ENCODE results near the gene HSF5. TPM values are rescaled to one million over a fixed set of nuclear protein-coding genes. Genes with fewer than 3 reads are reported as not detected.
"Not testable (repeated sequence)": the region's sequence is repeated elsewhere in the genome, so short reads cannot be mapped to it uniquely, and the experiment has no call there.

Gene HSF5
- total RNA-seq, 1 donor from 2014 or later, result 0.18 TPM

DNA sequence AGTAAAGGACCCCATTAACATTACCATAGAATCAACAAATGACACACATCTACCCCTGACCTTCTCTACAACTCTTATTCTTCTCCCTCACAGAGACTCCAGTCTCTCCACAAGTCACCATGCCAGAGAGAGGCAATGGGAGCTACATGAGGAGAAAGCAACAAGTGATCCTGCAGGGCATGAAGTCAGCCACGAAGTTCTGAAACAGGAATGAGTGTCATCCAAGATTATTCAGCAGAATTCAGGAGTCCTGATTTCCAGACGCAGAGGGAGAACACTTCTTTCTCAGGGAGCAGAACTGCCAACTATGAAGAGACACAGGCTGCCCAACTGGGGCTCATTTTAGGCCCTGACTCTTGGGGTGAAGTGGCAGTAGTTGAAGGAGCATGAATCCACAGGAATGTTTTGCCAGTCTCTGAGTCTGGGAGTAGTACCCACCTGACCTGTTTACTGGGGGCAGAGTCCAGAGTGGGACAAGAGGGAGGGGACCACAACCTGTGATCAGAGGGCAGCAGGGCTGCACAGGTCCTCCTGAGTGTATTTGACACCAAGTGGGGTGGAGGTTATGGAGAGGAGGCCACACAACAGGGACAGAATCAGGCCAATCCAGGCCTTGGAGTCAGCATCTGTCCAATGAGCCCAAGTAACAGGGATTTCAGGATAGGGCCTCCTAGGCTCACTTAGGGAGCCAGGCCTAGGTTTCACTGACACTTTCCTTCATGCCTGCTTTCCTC, 28.6 kb upstream of the HSF5 start:
- no peak for DNase-seq (ENCODE audit: low spot score)

DNA sequence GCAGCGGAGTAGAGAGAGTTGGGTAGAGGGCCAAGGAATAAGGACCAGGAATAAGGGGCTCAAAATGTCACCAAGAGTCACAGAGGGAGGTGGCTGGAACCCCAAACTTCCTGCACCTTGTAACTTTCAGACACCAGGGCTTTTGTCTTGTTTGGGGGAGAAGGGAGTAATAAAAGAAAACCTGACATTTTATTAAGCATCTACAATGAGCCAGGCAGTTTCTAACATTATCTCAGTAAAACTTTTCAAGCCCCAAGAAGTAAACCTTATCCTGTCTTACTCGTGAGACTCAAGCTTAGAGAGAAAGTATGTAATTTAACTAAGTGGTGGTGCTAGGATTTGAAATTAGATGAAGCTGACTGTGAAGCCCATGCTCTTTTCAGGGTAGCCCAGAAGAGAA, 27.1 kb upstream of the HSF5 start:
- no peak for DNase-seq (ENCODE audit: low spot score)

DNA sequence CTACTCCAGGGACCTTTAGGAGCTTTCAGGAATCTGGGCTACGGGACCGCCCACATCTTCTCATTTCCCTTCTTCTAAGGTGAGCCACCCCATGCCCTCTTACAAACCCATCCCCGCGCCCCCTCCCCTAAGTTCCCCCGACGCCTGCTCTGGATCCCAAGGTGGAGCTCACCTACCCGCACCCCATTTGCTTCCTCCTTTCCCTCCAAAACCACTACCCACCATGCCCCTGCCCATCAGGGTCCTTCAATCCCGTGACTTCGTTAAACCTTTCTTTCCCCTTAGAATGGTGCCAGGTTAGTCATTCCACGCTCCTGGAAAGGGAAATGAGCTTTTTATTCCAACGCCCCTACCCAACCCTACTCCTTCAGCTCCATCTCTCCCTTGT, 26.6 kb upstream of the HSF5 start:
- no peak for DNase-seq (ENCODE audit: low spot score)

DNA sequence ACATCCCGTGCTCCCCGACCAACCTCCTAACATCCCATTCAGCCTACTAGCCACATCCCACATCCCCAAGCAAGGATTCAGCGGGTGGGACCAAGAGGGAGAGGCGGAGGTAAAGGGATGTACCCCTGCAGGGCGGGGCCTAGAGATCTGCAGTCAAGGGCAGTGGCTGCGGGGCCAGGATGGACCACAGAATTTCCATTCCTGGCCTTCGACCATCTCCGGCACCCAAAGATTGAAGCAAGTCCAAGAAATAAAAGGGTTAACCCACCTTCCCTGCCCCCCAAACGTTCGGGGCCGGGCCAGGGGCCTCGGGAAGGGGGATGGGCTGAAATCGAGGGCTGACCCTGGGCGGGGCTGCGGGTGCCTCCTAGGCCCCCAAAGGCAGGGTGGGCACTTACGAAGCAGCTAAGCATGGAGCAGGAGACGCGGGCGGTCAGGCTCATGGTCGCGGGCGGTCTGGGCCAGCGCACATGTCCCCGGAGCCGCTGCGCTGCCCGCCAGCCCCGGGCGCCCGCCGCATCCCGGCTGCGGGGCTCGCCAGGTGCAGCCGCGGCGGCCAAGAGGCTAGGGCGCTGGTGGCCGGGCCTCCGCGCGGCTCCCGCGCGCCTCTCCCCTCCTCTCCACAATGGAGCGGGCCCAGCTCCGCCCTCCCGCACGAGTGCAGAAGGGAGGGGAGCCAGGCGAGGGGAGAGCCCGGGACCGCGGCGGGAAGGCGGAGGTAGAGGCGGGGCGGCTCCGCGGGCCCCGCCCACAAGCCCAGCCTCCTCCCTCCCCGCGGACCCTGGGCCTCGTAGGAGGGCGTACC, 26.0 kb upstream of the HSF5 start, which contains the start of gene MTMR4:
MTMR4 (minus strand) TSS at position 674 of the 805 bp plus-strand sequence; CDS start at position 443, 231 bp downstream.
- DNase-seq (ENCODE audit: low spot score), result peak; percentile 82

DNA sequence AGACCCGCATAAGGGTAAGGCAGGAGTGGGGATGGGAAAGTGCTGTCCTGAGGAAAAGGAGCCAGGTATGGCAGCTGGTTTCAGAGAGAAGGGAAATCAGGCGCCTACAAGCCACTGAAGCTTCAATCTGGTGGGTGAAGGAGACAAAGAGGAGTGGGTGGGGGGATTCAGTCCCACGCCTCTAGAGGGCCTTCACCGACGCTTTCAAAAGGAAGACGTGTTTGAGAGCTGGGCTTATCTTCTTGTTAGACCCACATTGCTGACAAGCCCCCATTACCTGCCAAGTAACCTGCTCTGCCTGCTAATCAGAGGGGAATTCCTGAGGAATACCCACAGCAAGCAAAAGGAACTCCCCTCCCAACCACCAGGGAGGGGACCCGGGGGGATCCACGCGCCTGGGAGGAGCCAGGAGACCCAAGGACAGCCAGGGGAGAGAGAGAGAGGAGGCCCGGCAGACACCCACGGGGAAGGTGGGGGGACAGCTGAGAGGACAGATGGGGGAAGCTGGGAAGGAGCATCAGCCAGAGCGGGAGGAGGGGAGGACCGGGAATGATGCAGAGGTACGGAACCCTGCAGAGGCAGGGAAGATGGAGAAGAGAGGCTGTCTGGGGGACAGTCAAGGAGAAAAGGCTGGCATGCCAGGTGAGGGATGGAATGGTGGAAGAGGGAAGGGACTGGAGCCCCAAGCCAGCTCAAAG, 25.2 kb upstream of the HSF5 start:
- no peak for DNase-seq (ENCODE audit: low spot score)

DNA sequence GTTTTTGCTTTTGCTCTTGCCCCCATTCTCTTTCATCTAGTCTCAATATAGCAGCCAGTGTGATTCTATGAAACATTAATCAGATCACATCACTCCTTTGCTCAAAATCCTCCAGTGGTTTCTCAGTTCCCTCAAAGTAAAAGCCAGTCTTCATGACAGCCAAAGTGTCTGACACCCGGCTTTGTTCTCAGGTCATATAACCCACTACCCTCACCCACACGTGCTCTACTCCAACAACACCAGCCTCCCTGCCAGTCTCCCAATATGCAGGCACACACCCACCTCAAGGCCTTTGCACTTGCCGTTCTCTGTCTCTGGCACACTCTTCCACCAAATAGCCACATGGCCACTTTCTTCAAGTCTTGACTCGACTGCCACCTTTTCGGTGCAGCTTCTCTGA, 21.9 kb upstream of the HSF5 start:
- no peak for DNase-seq (ENCODE audit: low spot score)

DNA sequence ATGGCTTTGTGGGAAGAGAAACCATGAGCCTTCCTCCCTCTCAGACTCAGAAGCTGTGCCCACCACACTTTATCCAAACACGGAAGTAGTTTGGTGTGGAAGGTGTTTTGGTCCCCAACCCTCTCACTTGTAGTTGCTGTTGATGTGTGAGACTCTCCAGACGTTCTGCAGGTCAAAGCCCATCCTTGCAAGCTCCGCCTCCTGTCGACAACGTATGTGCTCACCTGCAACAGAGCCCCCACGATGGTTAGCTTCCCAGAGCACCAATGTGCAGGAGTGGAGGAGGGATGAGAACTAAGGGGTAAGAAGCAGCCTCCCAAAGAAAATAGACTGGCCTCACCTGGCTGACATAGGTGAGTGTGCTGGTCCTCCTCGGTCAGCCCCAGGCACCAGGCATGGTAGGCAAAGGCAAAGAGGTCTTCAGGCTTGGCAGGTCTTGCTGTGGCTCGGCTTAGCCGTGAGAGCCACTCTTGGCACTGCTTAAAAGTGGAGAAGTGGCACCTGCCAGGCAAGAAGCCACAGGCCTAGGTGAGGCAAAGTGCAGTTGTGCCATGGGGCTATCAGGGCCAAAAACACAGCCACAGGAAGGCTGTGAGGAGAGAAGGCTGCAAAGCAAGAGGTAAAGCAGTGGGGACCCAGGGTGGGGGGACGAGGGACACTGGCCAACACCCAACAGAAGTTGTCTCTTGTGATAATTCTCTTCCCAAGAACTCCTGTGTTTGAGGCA, 20.3 kb upstream of the HSF5 start:
- no peak for DNase-seq (ENCODE audit: low spot score)

DNA sequence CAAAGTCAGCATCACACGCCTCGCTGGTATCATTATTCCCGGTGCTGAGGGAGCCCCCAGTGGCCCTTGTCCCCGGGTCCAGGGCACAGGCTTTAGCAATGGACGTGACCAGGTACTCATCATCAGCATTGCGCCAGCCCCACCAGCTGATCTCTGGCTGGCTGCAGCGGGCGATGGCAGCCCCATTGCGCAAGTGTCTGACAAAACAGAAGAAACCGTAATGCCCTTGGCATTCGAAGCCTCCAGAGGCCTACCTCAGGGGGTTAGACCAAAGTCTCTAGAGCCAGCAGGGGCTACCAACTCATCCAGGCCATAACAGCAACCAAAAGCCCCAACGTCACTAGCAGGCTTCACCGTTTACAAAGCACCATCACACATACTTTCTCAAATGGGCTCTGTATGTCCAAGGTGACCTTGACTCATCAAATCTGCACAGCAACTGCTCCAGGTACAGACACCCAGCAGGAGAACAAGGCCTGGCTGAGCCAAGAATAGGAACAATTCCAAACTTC, 19.0 kb upstream of the HSF5 start:
- DNase-seq (ENCODE audit: low spot score), result no peak

DNA sequence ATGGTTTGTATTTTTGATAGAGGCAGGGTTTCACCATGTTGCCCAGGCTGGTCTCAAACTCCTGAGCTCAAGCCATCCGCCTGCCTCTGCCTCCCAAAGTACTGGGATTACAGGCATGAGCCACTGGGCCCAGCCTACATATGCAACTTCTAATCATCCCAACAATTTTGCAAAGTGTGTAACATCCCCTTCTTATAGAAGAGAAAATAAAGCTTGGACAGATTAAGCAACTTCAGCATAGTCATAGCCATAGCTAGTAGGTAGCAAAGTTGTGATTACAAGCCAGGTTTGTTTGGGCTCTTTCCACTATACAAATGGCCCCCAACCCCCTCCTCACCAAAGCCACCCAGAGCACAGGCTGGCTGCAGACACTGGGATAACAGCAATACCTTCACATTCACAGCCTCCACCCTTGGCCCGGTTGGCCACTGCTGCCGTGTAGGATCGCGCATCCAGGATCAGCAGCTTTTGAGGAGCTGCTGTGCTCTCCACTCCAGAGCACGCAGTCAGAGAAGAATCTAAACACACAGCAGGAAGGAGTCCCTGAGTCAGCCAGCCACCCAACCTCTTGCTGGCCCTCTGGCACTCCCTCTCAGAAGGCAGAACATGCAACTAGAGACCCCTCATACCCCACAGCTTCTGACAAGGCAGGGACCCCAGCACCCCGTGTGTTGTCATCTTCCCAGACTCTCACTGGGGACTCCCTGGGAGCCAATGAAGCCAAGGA, 18.3 kb upstream of the HSF5 start:
- no peak for DNase-seq (ENCODE audit: low spot score)

DNA sequence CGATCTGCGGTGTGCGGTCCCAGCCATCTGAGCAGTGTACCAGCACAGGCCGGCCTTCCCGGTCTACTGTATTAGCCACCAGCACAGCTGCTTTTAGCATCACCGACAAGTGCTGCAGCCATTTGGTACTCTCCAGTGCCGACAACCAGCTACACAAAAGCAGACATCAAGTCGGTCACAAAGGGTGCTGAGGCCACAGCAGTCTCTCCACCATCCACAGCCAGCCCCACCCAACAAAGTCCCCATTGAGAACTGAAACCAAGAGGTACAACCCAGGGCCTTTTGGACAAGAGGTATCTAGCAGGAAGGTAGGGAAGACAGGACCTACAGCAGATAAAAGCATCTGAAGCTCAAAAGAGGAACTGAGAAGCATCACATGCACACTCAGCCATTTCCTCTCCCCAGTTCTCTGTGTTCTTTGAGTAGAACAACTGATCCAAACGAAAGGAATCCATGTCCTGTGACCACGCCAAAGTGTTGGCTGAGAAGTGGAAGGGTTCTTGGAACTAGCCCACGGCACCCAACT, 16.7 kb upstream of the HSF5 start:
- DNase-seq (ENCODE audit: low spot score), result no peak

DNA sequence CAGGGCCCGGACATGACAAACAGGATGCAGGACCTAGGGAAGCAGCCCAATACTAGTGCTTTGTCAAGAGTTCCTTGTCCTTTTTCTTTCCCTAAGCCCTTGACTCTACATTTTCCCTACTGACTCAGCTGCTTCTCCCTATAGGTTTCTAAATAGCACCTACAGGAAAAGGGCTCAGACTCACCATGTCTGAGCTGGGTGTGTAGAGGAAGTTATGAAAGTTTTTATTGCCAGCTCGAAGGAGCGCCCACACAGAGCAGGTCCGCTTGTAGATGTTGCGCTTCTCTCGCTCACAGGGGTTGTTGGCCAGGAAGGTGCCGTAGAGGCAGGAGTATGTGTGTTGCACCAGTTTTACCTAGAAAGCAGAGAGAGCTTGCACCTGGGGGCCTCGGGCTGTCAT, 15.7 kb upstream of the HSF5 start:
- DNase-seq (ENCODE audit: low spot score), result no peak

DNA sequence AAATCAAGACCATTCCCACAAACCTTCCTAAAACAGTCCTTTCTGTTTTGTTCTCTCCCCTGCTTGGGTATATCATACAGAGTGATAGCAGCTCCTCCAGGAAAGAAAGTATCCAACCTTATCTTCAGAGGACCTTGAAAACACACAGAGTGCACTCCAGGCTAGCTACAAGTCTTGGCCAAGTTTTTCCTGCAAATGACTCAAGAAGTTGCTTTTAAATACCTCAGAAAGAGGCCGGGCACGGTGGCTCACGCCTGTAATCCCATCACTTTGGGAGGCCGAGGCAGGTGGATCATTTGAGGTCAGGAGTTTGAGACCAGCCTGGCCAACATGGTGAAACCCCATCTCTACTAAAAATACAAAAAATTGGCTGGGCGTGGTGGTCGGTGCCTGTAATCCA, 14.9 kb upstream of the HSF5 start:
- DNase-seq (ENCODE audit: low spot score), result not testable (repeated sequence)

DNA sequence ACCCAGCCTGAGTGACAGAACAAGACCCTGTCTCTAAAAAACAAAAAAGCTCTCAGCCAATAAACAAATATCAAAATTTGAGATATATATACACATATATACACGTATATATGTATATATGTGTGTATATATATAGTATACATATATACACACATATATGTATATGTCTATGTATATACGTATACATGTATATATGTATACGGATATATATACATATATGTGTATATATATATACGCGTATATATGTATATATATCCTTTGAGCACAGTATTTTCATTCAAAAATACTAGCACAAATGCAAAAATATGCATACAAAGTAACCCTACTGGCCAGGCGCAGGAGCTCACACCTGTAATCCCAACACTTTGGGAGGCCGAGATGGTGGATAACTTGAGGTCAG, 13.2 kb upstream of the HSF5 start:
- no peak for DNase-seq (ENCODE audit: low spot score)

DNA sequence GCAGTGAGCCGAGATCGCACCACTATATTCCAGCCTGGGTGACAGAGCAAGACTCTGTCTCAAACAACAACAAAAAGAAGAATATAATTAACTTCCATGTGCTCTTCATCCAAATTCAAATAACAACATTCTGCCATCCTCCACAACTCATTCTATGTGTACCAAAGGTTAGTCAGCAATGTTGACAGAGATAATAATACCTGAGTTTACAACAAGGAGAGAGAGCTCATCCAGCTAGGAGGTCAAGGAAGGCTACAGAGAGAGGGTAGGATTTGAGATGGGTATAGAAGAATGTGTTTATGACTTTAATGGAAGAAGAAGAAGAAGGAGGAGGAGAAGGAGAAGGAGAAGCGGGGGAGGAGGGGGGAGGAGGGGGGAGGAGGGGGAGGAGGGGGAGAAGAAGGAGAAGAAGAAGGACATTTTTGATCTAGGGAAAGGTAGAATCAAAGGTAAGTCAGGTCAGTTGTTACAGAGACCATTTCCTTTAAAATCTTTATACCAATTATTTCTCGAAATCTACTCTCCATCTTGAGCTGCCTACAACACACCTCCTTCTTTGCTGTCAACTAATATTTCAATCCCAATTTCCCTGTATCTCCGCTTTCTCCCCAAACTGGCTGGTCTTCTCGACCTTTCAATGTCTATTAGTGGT, 10.1 kb upstream of the HSF5 start:
- no peak for DNase-seq (ENCODE audit: low spot score)

DNA sequence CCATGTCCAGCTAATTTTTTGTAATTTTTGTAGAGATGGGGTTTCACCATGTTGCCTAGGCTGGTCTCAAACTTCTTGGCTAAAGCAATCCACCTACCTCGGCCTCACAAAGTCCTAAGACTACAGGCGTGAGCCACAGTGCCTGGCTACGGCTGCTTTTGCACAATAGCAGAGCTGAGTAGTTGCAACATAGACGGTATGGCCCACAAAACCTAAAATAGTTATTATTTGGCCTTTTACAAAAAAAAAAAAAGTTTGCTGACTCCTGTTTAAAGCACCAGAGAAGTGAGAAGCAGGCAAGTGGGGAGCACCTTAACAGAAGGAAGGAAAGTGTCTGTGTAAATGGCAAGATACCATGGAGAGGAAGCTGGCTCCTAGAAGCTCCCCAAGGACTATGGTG, 5.3 kb upstream of the HSF5 start:
- no peak for DNase-seq (ENCODE audit: low spot score)

DNA sequence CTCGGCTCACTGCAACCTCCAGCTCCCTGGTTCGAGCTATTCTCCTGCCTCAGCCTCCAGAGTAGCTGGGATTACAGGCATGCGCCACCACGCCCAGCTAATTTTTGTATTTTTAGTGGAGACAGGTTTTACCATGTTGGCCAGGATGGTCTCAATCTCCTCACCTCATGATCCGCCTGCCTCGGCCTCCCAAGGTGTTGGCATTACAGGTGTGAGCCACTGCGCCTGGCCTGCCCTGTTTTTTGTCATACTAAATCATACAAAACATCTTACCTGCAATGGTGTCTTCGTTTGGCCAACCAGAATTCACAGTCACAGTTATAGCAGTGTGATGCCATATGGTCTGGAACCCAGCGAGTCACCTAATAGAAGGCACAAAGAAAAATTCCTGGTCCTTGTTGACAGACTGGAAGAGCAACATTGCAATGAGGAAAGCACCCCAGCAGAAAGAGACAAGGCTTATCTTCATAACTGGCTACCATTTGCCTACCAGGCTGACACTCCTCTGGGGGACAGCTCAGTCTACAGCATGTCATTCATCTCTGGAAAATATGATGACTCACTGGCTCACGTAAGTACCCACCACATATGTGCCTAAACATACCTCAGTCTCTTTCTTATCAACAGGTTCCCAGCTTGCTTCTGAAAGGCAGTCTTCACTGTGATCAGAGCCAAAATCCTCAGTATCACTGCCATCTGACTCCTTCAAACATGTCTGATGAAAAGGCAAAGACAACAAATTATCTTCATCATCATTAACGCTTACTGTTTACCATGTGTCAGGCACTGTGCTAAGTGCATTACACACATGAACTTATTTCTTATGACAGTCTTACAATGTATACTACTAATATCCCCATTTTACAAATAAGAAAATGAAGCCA, 4.3 kb upstream of the HSF5 start:
- DNase-seq (ENCODE audit: low spot score), result no peak

DNA sequence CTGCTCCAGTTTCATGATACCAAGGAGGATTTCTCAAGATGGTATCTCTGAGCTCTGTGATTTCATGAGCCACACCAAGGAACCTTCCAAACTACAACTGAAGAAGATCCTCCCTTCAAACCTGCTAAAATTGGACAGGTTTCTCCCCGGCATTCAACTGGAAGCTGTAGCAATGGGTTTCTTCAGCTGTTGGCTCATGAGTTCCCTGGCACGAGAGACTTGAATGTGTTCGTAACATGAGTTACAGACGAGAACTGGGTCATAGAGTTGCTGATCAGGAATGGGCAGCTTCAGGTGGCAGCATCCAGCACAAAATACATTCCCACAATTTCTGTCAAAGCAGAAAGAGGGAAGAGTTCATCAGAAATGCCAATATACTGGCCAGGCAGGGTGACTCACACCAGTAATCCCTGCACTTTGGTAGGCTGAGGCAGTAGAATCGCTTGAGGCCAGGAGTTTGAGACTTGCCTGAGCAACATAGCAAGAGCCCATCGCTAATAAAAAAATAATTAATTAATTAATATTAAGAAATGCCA, 3.4 kb upstream of the HSF5 start:
- DNase-seq (ENCODE audit: low spot score), result no peak

DNA sequence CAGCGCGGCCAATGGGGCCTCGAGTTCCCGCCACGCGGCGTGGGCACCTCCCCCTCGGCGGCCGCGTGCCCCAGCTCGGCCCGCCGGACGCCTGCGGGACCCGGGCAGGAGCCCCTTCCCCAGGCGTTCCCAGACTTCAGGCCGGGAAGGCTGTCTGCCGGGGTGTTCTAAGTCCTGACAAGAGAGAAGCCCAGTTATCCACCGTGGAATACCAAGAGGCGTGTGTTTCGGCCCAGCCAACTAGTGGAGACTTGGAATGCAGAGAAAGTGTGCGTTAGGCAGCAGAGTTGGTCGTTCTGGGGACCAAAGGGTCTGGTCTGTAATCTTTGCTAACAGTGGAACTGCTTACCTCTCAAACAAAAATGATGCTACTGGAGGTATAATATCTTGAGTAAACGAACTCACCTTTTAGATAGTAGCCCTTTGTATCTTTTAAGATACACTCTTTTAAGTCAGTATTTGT, 251 bp upstream of the HSF5 start:
- DNase-seq (ENCODE audit: low spot score), result no peak

DNA sequence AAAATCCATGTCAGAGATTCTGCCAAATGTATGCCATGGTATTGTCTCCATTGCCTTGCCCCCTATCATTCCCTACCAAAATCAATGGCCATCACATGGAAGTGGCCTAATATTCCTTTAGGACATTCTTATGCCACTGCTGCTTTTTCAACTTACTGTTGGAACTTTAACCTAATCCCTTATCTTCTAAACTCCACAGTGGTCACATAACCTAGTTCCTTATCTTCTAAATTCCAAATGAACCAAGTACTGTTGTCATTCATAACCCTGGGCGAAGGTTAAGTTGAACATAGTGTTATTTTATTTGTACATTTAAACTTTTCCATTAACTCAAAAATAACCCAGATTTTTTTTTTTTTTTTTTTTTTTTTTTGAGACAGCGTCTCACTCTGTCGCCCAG, 3.6 kb downstream of the HSF5 start:
- DNase-seq (ENCODE audit: low spot score), result no peak

Measured in ureter (tissue), 1 donor.